ENCODE data around the gene SLC6A5.

DNA sequence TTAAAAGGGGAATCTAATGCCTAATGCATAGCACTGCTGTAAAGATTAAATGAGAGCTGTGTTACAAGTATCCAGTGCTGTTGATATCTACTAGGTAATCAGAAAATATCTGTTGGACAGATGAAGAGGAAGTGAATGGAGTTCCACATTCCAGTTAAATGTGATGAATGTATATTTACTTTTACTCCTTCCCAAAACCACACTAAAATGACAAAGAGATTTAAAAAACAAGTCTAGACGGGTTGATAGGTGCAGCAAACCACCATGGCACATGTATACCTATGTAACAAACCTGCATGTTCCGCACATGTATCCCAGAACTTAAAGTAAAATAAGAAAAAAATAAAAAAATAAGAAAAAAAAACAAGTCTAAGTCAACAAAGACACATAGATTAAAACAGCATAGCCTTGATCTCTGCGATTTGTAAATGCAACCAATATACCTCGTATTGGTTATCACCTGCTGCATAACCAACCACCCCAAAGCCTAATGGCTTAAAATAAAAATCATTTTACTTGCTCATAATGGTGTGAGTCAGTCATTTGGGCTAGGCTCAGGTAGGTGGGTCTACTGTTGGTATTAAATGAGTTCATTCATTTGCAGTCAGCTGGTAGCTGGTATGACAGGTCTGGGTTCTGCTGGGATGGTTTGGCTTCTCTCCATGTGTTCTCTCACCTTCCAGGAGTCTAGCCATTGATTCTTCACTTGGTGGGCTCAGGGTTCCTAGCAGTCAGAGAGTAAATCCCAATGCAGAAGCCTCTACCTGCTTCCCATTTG lies 39.7 kb upstream of the SLC6A5 start:
- TF ChIP-seq POLR2A (IDR thresholded peaks at IDR 0.05; ENCODE audit: low read depth, low read length) (no peak), SMC3 (IDR thresholded peaks at IDR 0.05; ENCODE audit: low read depth, low read length) (no peak), CHD1 (IDR thresholded peaks at IDR 0.05; ENCODE audit: low read depth, low read length) (no peak)
- TF ChIP-seq, protein P1, sequence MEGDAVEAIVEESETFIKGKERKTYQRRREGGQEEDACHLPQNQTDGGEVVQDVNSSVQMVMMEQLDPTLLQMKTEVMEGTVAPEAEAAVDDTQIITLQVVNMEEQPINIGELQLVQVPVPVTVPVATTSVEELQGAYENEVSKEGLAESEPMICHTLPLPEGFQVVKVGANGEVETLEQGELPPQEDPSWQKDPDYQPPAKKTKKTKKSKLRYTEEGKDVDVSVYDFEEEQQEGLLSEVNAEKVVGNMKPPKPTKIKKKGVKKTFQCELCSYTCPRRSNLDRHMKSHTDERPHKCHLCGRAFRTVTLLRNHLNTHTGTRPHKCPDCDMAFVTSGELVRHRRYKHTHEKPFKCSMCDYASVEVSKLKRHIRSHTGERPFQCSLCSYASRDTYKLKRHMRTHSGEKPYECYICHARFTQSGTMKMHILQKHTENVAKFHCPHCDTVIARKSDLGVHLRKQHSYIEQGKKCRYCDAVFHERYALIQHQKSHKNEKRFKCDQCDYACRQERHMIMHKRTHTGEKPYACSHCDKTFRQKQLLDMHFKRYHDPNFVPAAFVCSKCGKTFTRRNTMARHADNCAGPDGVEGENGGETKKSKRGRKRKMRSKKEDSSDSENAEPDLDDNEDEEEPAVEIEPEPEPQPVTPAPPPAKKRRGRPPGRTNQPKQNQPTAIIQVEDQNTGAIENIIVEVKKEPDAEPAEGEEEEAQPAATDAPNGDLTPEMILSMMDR (conservative IDR thresholded peaks at IDR 0.05; ENCODE audit: low read depth, low read length): no peak

All from IMR-90 (cell line).